H9 (cell line): ENCODE measurements around the gene VPS13A. TPM values are rescaled to one million over a fixed set of nuclear protein-coding genes. Genes with fewer than 3 reads are reported as not detected.

Source experiments
- DNase-seq: peaks from one replicate; pipeline ENCODE4 v3.0.0-alpha.2; 2017
- H2AFZ ChIP-seq: one replicate; pipeline ENCODE4 v1.6.1; 2013; ENCODE audit warnings: mild to moderate bottlenecking, low read length, control low read depth, moderate library complexity
- H2AK5ac ChIP-seq: 2 replicates; pipeline ENCODE4 v1.6.1; 2013; ENCODE audit warnings: low read length, control low read depth, mixed read lengths; ENCODE audit not compliant: insufficient read length
- H2BK120ac ChIP-seq: one replicate; pipeline ENCODE4 v1.6.1; 2013; ENCODE audit warnings: low read depth, mild to moderate bottlenecking, low read length, control low read depth, inconsistent platforms; ENCODE audit not compliant: poor library complexity, severe bottlenecking
- H2BK12ac ChIP-seq: 2 replicates; pipeline ENCODE4 v1.6.1; 2013; ENCODE audit warnings: low read length, control low read depth, mixed read lengths, low read depth; ENCODE audit not compliant: insufficient read length
- H2BK15ac ChIP-seq: 2 replicates; pipeline ENCODE4 v1.6.1; 2013; ENCODE audit warnings: low read depth, low read length, control low read depth
- H2BK20ac ChIP-seq: one replicate; pipeline ENCODE4 v1.6.1; 2013; ENCODE audit warnings: low read depth, mild to moderate bottlenecking, low read length, control low read depth, inconsistent platforms; ENCODE audit not compliant: poor library complexity, severe bottlenecking
- H2BK5ac ChIP-seq: 2 replicates; pipeline ENCODE4 v1.6.1; 2013; ENCODE audit warnings: low read length, control low read depth, mixed read lengths; ENCODE audit not compliant: insufficient read length
- H3K14ac ChIP-seq: 2 replicates; pipeline ENCODE4 v1.6.1; 2013; ENCODE audit warnings: low read length, control low read depth; ENCODE audit not compliant: insufficient read depth
- H3K18ac ChIP-seq: 2 replicates; pipeline ENCODE4 v1.6.1; 2013; ENCODE audit warnings: low read depth, mild to moderate bottlenecking, mixed read lengths, low read length, control low read depth; ENCODE audit not compliant: insufficient read length
- H3K23ac ChIP-seq: 2 replicates; pipeline ENCODE4 v1.6.1; 2013; ENCODE audit warnings: low read length, control low read depth, mixed read lengths, low read depth; ENCODE audit not compliant: insufficient read length
- H3K23me2 ChIP-seq: 2 replicates; pipeline ENCODE4 v1.6.1; 2013; ENCODE audit warnings: low read depth, mild to moderate bottlenecking, mixed read lengths, low read length, control low read depth; ENCODE audit not compliant: insufficient read length, poor library complexity, severe bottlenecking
- H3K27ac ChIP-seq: 2 replicates; pipeline ENCODE4 v1.5.1; 2013; ENCODE audit warnings: low read length, control low read depth, mixed read lengths, low read depth; ENCODE audit not compliant: insufficient read length
- H3K27me3 ChIP-seq: 2 replicates; pipeline ENCODE4 v1.6.1; 2013; ENCODE audit warnings: low read length, control low read depth, inconsistent platforms; ENCODE audit not compliant: insufficient read depth
- H3K4ac ChIP-seq: 2 replicates; pipeline ENCODE4 v1.6.1; 2013; ENCODE audit warnings: low read depth, mild to moderate bottlenecking, control low read depth, inconsistent platforms, low read length, moderate library complexity
- H3K4me1 ChIP-seq: 2 replicates; pipeline ENCODE4 v1.6.1; 2013; ENCODE audit warnings: low read length, control low read depth, inconsistent platforms; ENCODE audit not compliant: insufficient read depth
- H3K4me2 ChIP-seq: 2 replicates; pipeline ENCODE4 v1.6.1; 2013; ENCODE audit warnings: low read length, control low read depth, mixed read lengths; ENCODE audit not compliant: insufficient read length, insufficient read depth
- H3K56ac ChIP-seq: 2 replicates; pipeline ENCODE4 v1.6.1; 2013; ENCODE audit warnings: low read depth, mild to moderate bottlenecking, mixed read lengths, low read length, control low read depth; ENCODE audit not compliant: insufficient read length
- H3K79me1 ChIP-seq: 2 replicates; pipeline ENCODE4 v1.6.1; 2013; ENCODE audit warnings: low read depth, mild to moderate bottlenecking, moderate library complexity, low read length, control low read depth, inconsistent platforms; ENCODE audit not compliant: insufficient read depth, poor library complexity, severe bottlenecking
- H3K79me2 ChIP-seq: 2 replicates; pipeline ENCODE4 v1.6.1; 2013; ENCODE audit warnings: low read length, control low read depth, inconsistent platforms; ENCODE audit not compliant: insufficient read depth
- H3K9ac ChIP-seq: 2 replicates; pipeline ENCODE4 v1.6.1; 2013; ENCODE audit warnings: low read length, control low read depth, mixed read lengths; ENCODE audit not compliant: insufficient read length; ENCODE audit errors: extremely low read depth
- H3K9me3 ChIP-seq: one replicate; pipeline ENCODE4 v1.6.1; 2013; ENCODE audit warnings: low read depth, low read length, inconsistent platforms; ENCODE audit not compliant: control insufficient read depth
- H3T11ph ChIP-seq: one replicate; pipeline ENCODE4 v1.6.1; 2013; ENCODE audit warnings: mild to moderate bottlenecking, low read length, control low read depth, inconsistent platforms
- H4K20me1 ChIP-seq: one replicate; pipeline ENCODE4 v1.6.1; 2013; ENCODE audit not compliant: control insufficient read depth, insufficient read length, insufficient read depth
- H4K5ac ChIP-seq: 2 replicates; pipeline ENCODE4 v1.6.1; 2013; ENCODE audit warnings: low read depth, mild to moderate bottlenecking, mixed read lengths, low read length, control low read depth; ENCODE audit not compliant: insufficient read length
- H4K8ac ChIP-seq: replicated peaks from 2 replicates; pipeline ENCODE4 v1.6.1; 2013; ENCODE audit warnings: low read length, control low read depth, mixed read lengths, low read depth; ENCODE audit not compliant: insufficient read length
- H4K91ac ChIP-seq: 2 replicates; pipeline ENCODE4 v1.6.1; 2013; ENCODE audit warnings: low read depth, mild to moderate bottlenecking, moderate library complexity, mixed read lengths, low read length, control low read depth; ENCODE audit not compliant: insufficient read length
- H3K27ac Mint-ChIP-seq, 3 experiments: 2 replicates in 2 of 3; 3 replicates in 1 of 3; pipeline ENCODE4 v1.8.0; 2020 to 2021; ENCODE audit warnings: mixed read lengths in 3 of 3, mild to moderate bottlenecking in 1 of 3, moderate library complexity in 1 of 3
- H3K27me3 Mint-ChIP-seq: 2 replicates; pipeline ENCODE4 v1.8.0; 2021; ENCODE audit warnings: low read depth, mild to moderate bottlenecking, moderate library complexity, mixed read lengths
- H3K36me3 Mint-ChIP-seq, 3 experiments: 2 replicates in 2 of 3; 3 replicates in 1 of 3; pipeline ENCODE4 v1.8.0; 2020 to 2021; ENCODE audit warnings: low read depth in 3 of 3, mixed read lengths in 3 of 3; ENCODE audit not compliant: insufficient read depth in 1 of 3
- H3K4me1 Mint-ChIP-seq, 2 experiments: 2 replicates each; pipeline ENCODE4 v1.8.0; 2020; ENCODE audit warnings: mixed read lengths in 2 of 2
- H3K4me3 Mint-ChIP-seq, 2 experiments: 2 replicates in 1 of 2; 3 replicates in 1 of 2; pipeline ENCODE4 v1.8.0; 2020 to 2021; ENCODE audit warnings: mild to moderate bottlenecking in 2 of 2, mixed read lengths in 2 of 2, moderate library complexity in 1 of 2
- H3K9me3 Mint-ChIP-seq, 2 experiments: 2 replicates in 1 of 2; 3 replicates in 1 of 2; pipeline ENCODE4 v1.8.0; 2020; ENCODE audit warnings: mild to moderate bottlenecking in 2 of 2, mixed read lengths in 2 of 2, moderate library complexity in 1 of 2
- WGBS: extraction: QIAGEN DNeasy Blood & Tissue Kit; methylation state at CpG from one replicate; pipeline ENCODE4 v1.1.7; 2013; ENCODE audit warnings: missing lambda C conversion rate, low lambda C conversion rate, mixed read lengths; ENCODE audit not compliant: insufficient read length; ENCODE audit errors: extremely low coverage; 5-methylcytosine and 5-hydroxymethylcytosine counted together
- total RNA-seq: library from RNA; stranded (reverse); gene quantifications from 2 replicates; pipeline ENCODE4 v1.2.1, GENCODE V29; 2021
- TF ChIP-seq, protein P1 (sequence below): fragments of 200-600 bp; sonication (generic); conservative IDR thresholded peaks from 3 replicates; pipeline ENCODE4 v1.8.0; 2021; ENCODE audit warnings: antibody characterized with exemption, mild to moderate bottlenecking

Gene VPS13A
- total RNA-seq, 1 experiment from 2014 or later: 34.0 TPM

GRCh38 chr9:77447646-77448045 lies 270.3 kb downstream of the VPS13A start:
- no peaks in the 10 kb centered on the region for H3K27me3 ChIP-seq
- peaks cover 0 to 15% (median 11%) of the 10 kb centered on the region in 3 experiments; a peak in 5 of 7 replicates for H3K36me3 Mint-ChIP-seq
- H3K4me3 Mint-ChIP-seq: no peak overlapping the region
- H2BK12ac ChIP-seq: no peak overlapping the region
- H2AFZ ChIP-seq: no peak overlapping the region
- no peak overlapping the region for H3K27ac ChIP-seq
- no CpG with 5 or more reads among the region's 1 CpG for WGBS
- H3K27me3 Mint-ChIP-seq: no peaks in the 10 kb centered on the region; the same call in 1 of the 2 replicates
- no peaks in the 10 kb centered on the region; a peak in 2 of 4 replicates for H3K4me1 Mint-ChIP-seq
- H3K9me3 Mint-ChIP-seq: peaks cover 5 to 14% of the 10 kb centered on the region in 2 experiments
- no peak overlapping the region for H3K14ac ChIP-seq
- no peak overlapping the region for H2BK120ac ChIP-seq
- H2BK20ac ChIP-seq: no peak overlapping the region
- no peak overlapping the region for H4K8ac ChIP-seq
- H4K20me1 ChIP-seq: no peaks in the 10 kb centered on the region
- H3T11ph ChIP-seq: no peak overlapping the region
- no peak overlapping the region for H2AK5ac ChIP-seq
- H3K4me1 ChIP-seq: no peaks in the 10 kb centered on the region
- no peak overlapping the region for H3K56ac ChIP-seq
- no peak overlapping the region for H3K4ac ChIP-seq
- H4K91ac ChIP-seq: no peak overlapping the region
- H3K18ac ChIP-seq: no peak overlapping the region
- no peaks in the 10 kb centered on the region for H3K23me2 ChIP-seq
- H4K5ac ChIP-seq: no peak overlapping the region
- H3K79me1 ChIP-seq: no peaks in the 10 kb centered on the region
- TF ChIP-seq, protein P1, sequence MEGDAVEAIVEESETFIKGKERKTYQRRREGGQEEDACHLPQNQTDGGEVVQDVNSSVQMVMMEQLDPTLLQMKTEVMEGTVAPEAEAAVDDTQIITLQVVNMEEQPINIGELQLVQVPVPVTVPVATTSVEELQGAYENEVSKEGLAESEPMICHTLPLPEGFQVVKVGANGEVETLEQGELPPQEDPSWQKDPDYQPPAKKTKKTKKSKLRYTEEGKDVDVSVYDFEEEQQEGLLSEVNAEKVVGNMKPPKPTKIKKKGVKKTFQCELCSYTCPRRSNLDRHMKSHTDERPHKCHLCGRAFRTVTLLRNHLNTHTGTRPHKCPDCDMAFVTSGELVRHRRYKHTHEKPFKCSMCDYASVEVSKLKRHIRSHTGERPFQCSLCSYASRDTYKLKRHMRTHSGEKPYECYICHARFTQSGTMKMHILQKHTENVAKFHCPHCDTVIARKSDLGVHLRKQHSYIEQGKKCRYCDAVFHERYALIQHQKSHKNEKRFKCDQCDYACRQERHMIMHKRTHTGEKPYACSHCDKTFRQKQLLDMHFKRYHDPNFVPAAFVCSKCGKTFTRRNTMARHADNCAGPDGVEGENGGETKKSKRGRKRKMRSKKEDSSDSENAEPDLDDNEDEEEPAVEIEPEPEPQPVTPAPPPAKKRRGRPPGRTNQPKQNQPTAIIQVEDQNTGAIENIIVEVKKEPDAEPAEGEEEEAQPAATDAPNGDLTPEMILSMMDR: no peak
- no peaks in the 10 kb centered on the region for H3K79me2 ChIP-seq
- no peak for DNase-seq
- H2BK15ac ChIP-seq: no peak overlapping the region
- no peak overlapping the region for H3K9ac ChIP-seq
- no peak overlapping the region for H3K23ac ChIP-seq
- no peak overlapping the region for H2BK5ac ChIP-seq
- no peaks in the 10 kb centered on the region for H3K9me3 ChIP-seq
- H3K4me2 ChIP-seq: no peak overlapping the region
- H3K27ac Mint-ChIP-seq: no peak overlapping the region
